HCT116 (cell line): ENCODE results near the gene SCN1B. TPM values are rescaled to one million over a fixed set of nuclear protein-coding genes. Genes with fewer than 3 reads are reported as not detected.

Source experiments
- ATAC-seq: fragments of 200-7000 bp; cut with Tn5 transposase; 2 replicates; pipeline ENCODE4 v1.9.1; 2020; ENCODE audit warnings: mild to moderate bottlenecking, moderate library complexity
- BruUV-seq: library from RNA; stranded (reverse); fragments of 400-500 nt; replicated peaks from 2 replicates; lab custom pipeline; 2021; lab: Mats Ljungman, UMichigan
- CTCF ChIA-PET: fragments of 300-600 bp; sonication (Branson Sonifier 250); formaldehyde crosslinking; loops from one replicate; lab custom pipeline; 2021; ENCODE audit warnings: antibody characterized with exemption; lab: Charles Lee
- POLR2A ChIA-PET: fragments of 300-600, 350-600 bp; sonication (Branson Sonifier 250); formaldehyde crosslinking; loops from one replicate; lab custom pipeline; 2021; ENCODE audit warnings: antibody characterized with exemption; lab: Charles Lee
- RAD21 ChIA-PET, 2 experiments: fragments of 300-600 bp; sonication (Branson Sonifier 250); formaldehyde crosslinking; loops; one replicate each; lab custom pipeline; 2023; ENCODE audit warnings: low total read pairs in 2 of 2; ENCODE audit not compliant: uncharacterized antibody in 2 of 2, unreplicated experiment in 2 of 2, low non-redundant PET in 1 of 2; lab: Charles Lee
- DNase-seq: peaks from one replicate; pipeline ENCODE4 v3.0.0-alpha.2; 2010; ENCODE audit warnings: low read depth, low spot score
- H2AFZ ChIP-seq: fragments of 200-600 bp; shearing (Covaris generic), sonication (generic); 2 replicates; pipeline ENCODE4 v1.6.1; 2017; ENCODE audit warnings: low read depth, mixed run types, mixed read lengths, antibody characterized with exemption, low read length; ENCODE audit not compliant: poor library complexity, severe bottlenecking
- H3K27ac ChIP-seq: 2 replicates; pipeline ENCODE4 v1.5.1; 2012; ENCODE audit warnings: low read depth, low read length
- H3K27me3 ChIP-seq: fragments of 200-600 bp; sonication (generic); 2 replicates; pipeline ENCODE4 v1.6.1; 2016; ENCODE audit warnings: mixed run types, low read length, mixed read lengths; ENCODE audit not compliant: insufficient read depth
- H3K36me3 ChIP-seq, 2 experiments: fragments of 200-500 bp in 1 of 2; fragments of 200-600 bp in 1 of 2; sonication (Bioruptor generic) in 1 of 2; sonication (generic) in 1 of 2; 2 replicates each; pipeline versions ENCODE4 v1.5.1 to v1.6.1; 2014 to 2016; ENCODE audit warnings: low read length in 2 of 2, inconsistent platforms in 1 of 2, mixed read lengths in 1 of 2, mixed run types in 1 of 2; ENCODE audit not compliant: insufficient read depth in 2 of 2, control insufficient read depth in 1 of 2
- H3K4me1 ChIP-seq, 2 experiments: fragments of 200-600 bp in 1 of 2; sonication (generic) in 1 of 2; 2 replicates each; pipeline versions ENCODE4 v1.5.1 to v1.6.1; 2012 to 2017; ENCODE audit warnings: low read length in 2 of 2, inconsistent platforms in 1 of 2, mild to moderate bottlenecking in 1 of 2, mixed read lengths in 1 of 2, mixed run types in 1 of 2, moderate library complexity in 1 of 2; ENCODE audit not compliant: insufficient read depth in 2 of 2, control insufficient read depth in 1 of 2
- H3K4me2 ChIP-seq: fragments of 200-600 bp; sonication (generic); 2 replicates; pipeline ENCODE4 v1.6.1; 2017; ENCODE audit warnings: mixed run types, low read length, mixed read lengths
- H3K4me3 ChIP-seq, 2 experiments: fragments of 200-600 bp in 1 of 2; sonication (generic) in 1 of 2; replicated peaks in 1 of 2; 2 replicates each; pipeline ENCODE4 v1.5.1; 2011 to 2016; ENCODE audit warnings: low read length in 2 of 2, control low read depth in 1 of 2, low read depth in 1 of 2, mild to moderate bottlenecking in 1 of 2, mixed read lengths in 1 of 2, mixed run types in 1 of 2
- H3K79me2 ChIP-seq: fragments of 200-600 bp; sonication (generic); 2 replicates; pipeline ENCODE4 v1.6.1; 2017; ENCODE audit warnings: mild to moderate bottlenecking, mixed run types, low read length, moderate library complexity, mixed read lengths; ENCODE audit not compliant: insufficient read depth
- H3K9ac ChIP-seq: fragments of 200-600 bp; sonication (generic); 2 replicates; pipeline ENCODE4 v1.6.1; 2016; ENCODE audit warnings: low read length, mixed read lengths
- H3K9me2 ChIP-seq: fragments of 200-600 bp; sonication (generic), shearing (Covaris generic); 2 replicates; pipeline ENCODE4 v1.6.1; 2017; ENCODE audit warnings: mixed run types, mild to moderate bottlenecking, moderate library complexity; ENCODE audit not compliant: insufficient read depth
- H3K9me3 ChIP-seq, 2 experiments: fragments of 200-500 bp in 1 of 2; fragments of 200-600 bp in 1 of 2; sonication (Bioruptor generic) in 1 of 2; sonication (generic) in 1 of 2; 2 replicates each; pipeline ENCODE4 v1.6.1; 2014 to 2017; ENCODE audit warnings: low read length in 2 of 2, mixed read lengths in 2 of 2, inconsistent platforms in 1 of 2, low read depth in 1 of 2, mild to moderate bottlenecking in 1 of 2, mixed run types in 1 of 2, moderate library complexity in 1 of 2; ENCODE audit not compliant: control insufficient read depth in 1 of 2, insufficient read depth in 1 of 2
- H4K20me1 ChIP-seq: fragments of 200-600 bp; sonication (generic), shearing (Covaris generic); 2 replicates; pipeline ENCODE4 v1.6.1; 2017; ENCODE audit warnings: mixed run types, mild to moderate bottlenecking, moderate library complexity; ENCODE audit not compliant: insufficient read depth
- EGR1 ChIP-seq: IDR thresholded peaks from 2 replicates; pipeline ENCODE4 v1.6.1; 2012; ENCODE audit warnings: low read depth
- ELF1 ChIP-seq: IDR thresholded peaks from 2 replicates; pipeline ENCODE4 v1.6.1; 2012; ENCODE audit warnings: low read depth, borderline replicate concordance
- MAX ChIP-seq: IDR thresholded peaks from 2 replicates; pipeline ENCODE4 v1.6.1; 2012
- RAD21 ChIP-seq: IDR thresholded peaks from 2 replicates; pipeline ENCODE4 v1.6.1; 2012; ENCODE audit warnings: low read depth, mild to moderate bottlenecking
- REST ChIP-seq: IDR thresholded peaks from 2 replicates; pipeline ENCODE4 v1.6.1; 2012; ENCODE audit warnings: low read depth
- intact Hi-C: fragments of 100-400 bp; cut with micrococcal nuclease; formaldehyde crosslinking; loops from 2 replicates; pipeline ENCODE4 v1.10.0; 2022
- total RNA-seq: library from RNA; stranded (reverse); gene quantifications from one replicate; pipeline ENCODE4 v1.2.1, GENCODE V29; 2021; ENCODE audit not compliant: unreplicated experiment

SCN1B gene
- total RNA-seq, 1 experiment from 2014 or later: 6.6 TPM

GRCh38 chr19:35018379-35018778 is 11.9 kb upstream of the SCN1B start (continued):
- TF ChIP-seq REST (no peak), RAD21 (no peak)

- no peaks in the 10 kb centered on the region for H3K4me1 ChIP-seq
- H3K9me2 ChIP-seq: no peaks in the 10 kb centered on the region
- no peak for DNase-seq
- H3K79me2 ChIP-seq: no peaks in the 10 kb centered on the region
- no peak overlapping the region for H3K27ac ChIP-seq
- peaks cover 25 to 36% of the 10 kb centered on the region in 2 experiments; a peak in 3 of 4 replicates for H3K36me3 ChIP-seq
- intact Hi-C loops: no loop called here
- H3K4me3 ChIP-seq: no peak overlapping the region
- no peaks in the 10 kb centered on the region for H4K20me1 ChIP-seq
- TF ChIP-seq EGR1 (no peak), MAX (no peak), ELF1 (no peak)
- no TSS peak for BruUV-seq
- H3K27me3 ChIP-seq: no peaks in the 10 kb centered on the region
- ChIA-PET CTCF (no interaction called here), POLR2A (no interaction called here), RAD21 (no interaction called here)
- H3K9me3 ChIP-seq: no peaks in the 10 kb centered on the region
- ATAC-seq: no peak
- H3K4me2 ChIP-seq: no peak overlapping the region
- H3K9ac ChIP-seq: no peak overlapping the region
- no peak overlapping the region for H2AFZ ChIP-seq
These were observed 11.1 kb upstream of the SCN1B start for GRCh38 chr19:35019144-35019543.
